ENCODE results near the gene CPNE4.

CPNE4 gene

GRCh38 chr3:131708241-131708640 is 326.6 kb downstream of the CPNE4 start:
- no peak for DNase-seq (ENCODE audit: extremely low read depth in 1 of 2, low read depth in 1 of 2)

DNA sequence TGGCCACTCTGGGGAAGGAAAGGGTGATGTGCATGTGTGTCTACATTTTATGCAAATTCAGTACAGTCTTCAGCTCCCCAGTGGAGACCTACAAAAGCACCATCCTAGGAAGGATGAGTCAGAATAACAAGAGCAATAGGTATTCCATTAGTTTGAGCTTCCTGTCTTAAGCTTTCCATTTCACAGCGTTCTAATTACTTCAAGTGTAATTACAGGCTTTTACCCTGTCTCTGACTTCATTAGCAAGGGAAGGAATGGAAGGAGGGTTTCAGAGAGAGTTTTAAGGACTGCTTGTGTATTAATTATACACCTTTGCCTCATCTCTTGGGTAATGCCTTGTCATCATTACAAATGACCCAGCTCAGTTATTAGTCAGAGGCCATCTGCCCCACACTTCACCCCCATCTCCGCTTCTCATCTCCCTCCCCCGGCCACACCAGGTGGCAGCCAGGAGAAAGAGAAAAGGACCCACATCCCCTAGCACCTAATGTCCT is 329.2 kb downstream of the CPNE4 start:
- DNase-seq (ENCODE audit: extremely low read depth in 1 of 2, low read depth in 1 of 2) = no peak

DNA sequence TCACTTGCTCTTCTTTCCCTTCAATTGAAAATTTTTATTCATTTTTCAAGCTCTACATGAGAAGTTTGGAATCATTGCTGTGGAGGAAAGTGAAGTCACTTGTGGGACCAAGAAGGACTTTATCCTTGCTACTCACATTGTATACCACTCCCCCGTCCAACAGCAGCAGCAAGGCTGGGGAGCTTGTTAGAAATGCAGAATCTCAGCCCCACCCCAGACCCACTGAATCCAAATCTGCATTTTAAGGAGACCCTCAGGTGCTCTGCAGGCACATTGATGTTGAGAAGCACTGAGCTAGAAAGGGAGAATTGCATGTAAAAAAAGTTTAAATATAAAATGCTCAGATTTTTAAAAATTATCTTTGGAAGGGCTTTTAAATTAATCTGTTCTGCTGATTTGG is 329.7 kb downstream of the CPNE4 start:
- no peak for DNase-seq (ENCODE audit: extremely low read depth in 1 of 2, low read depth in 1 of 2)

DNA sequence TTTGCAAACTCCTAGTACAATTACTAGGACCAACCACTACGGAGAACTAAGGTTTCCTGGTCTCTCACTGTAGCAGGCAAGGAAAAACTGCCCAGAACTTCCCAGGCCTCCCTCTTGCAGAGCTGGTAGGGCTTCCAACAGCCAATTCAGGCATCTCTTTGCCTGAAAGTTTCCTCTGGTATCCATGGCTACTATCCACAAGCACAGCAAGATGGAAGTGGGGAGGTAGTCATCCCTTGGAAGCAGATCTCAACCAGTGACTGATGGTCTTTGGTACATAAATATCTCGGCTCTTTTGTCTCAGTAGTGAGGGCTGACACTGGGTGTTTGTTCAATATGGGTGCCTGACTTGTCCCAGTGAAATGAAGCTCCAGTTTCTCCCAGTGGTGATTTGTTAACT is 330.7 kb downstream of the CPNE4 start:
- DNase-seq (ENCODE audit: extremely low read depth in 1 of 2, low read depth in 1 of 2) = no peak

- DNase-seq (ENCODE audit: extremely low read depth in 1 of 2, low read depth in 1 of 2) = no peak
Measured at GRCh38 chr3:131702146-131702545, 332.7 kb downstream of the CPNE4 start.

DNA sequence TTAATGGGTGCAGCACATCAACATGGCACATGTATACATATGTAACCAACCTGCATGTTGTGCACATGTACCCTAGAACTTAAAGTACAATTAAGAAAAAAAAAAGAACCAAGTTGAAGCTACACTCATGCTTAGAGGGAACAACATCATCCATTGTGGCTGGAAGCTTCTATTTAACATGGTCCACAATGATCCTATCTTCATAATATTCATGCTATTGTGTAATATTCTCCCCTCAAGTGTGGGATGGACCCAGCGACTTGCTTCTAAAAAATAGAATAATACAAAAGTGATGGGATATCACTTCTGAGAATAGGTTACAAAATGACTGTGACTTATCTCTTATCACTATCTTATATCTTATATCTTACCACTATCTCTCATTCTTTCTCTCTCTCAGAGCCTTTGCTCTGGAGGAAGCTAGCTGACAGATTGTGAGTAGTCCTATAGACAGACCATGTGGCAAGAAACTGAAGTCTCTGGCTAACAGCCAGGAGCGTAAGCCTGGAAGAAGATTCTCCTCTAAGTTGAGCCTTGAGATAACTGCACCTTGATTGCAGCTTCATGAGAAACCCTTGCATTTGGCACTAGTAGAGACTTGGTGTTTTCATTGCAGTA is 333.6 kb downstream of the CPNE4 start:
- DNase-seq (ENCODE audit: extremely low read depth in 1 of 2, low read depth in 1 of 2) = no peak

DNA sequence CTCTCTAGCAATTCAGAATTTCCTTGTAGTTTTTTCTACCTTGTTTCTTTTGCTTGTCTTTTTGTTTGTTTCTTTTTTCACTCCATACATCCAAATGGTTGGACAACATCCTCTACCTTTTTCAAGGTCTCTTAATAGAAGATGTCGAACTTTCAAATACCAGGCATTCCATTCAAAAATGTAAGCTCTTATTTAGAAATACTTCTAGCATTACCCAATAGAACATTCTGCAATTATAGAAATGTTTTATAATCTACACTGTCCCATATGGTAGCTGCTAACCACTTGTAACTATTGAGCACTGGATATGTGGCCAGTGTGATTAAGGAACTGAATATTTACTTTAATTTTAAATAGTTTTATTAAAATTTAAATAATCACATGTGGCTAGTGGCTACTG is 335.8 kb downstream of the CPNE4 start:
- no peak for DNase-seq (ENCODE audit: extremely low read depth in 1 of 2, low read depth in 1 of 2)

DNA sequence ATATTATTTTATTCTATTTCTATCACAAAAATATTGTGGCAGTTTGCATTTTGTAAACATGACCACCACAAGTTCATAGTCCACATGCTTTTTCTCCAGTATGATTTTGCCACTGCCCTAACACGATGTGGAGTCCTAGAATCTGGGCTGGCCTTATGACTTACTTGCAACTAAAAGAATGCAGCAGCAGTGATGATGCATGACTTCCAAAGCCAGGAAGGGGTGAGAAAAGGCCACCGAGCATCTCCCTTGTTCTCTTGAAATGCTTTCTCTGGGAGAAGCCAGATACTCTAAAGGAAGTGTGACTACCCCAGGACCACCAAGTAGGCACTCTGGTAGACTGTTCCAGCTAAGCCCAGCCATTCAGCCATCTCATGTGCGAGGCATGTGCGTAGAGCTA is 340.4 kb downstream of the CPNE4 start:
- no peak for DNase-seq (ENCODE audit: extremely low read depth in 1 of 2, low read depth in 1 of 2)

DNA sequence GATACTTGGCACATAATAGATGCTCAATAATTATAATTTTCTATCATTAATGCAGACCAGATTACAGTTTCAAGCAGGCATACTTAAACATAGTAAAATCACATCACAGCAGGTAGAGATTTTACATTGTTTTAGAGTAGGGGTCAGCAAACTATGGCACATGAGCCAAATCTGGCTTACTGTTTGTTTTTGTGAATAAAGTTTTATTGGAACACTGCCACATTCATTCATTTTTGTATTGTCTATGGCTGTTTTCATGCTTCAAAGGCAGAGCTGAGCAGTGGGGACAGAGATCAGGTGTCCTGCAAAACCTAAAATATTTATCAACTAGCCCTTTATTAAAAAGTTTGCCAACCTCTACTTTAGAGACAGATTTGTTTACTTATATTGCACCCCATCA is 342.5 kb downstream of the CPNE4 start:
- no peak for DNase-seq (ENCODE audit: extremely low read depth in 1 of 2, low read depth in 1 of 2)

DNA sequence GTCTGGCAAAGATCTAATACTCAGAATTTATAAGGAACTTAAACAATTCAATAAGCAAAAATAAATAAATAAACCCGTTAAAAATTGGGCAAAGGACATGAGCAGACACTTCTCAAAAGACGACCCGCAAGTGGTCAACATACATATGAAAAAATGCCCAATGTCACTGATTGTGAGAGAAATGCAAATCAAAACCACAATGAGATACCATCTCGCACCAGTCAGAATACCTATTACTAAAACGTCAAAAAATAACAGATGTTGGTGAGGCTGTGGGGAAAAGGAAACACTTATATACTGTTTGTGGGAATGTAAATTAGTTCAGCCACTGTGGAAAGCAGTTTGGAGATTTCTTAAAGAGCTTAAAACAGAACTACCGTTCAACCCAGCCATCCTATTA is 344.0 kb downstream of the CPNE4 start:
- no peak for DNase-seq (ENCODE audit: extremely low read depth in 1 of 2, low read depth in 1 of 2)

GRCh38 chr3:131688370-131688769 is 346.4 kb downstream of the CPNE4 start:
- no peak for DNase-seq (ENCODE audit: extremely low read depth in 1 of 2, low read depth in 1 of 2)

- no peak for DNase-seq (ENCODE audit: extremely low read depth in 1 of 2, low read depth in 1 of 2)
Measured at GRCh38 chr3:131669600-131669999, 365.2 kb downstream of the CPNE4 start.

DNA sequence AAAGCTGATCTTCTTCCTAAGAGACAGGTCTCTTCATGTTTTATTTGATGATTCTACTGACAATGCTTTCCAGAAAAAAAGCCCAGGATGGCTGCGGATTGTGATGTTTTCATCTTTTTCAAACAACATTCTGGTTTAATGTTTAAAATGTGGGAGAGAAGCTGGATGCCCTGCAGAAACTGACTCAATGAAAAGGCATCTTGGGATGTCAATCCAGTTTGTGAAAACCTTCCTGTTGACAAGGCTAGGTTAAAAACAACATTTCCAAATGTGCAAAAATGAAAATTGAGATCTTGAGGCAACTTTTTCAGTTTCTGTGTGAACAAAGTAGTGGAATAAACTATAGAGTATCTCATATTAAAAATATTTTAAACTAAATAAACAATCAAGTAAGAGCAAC is 376.0 kb downstream of the CPNE4 start:
- no peak for DNase-seq (ENCODE audit: extremely low read depth in 1 of 2, low read depth in 1 of 2)

- no peak for DNase-seq (ENCODE audit: extremely low read depth in 1 of 2, low read depth in 1 of 2)
Measured at GRCh38 chr3:131658115-131658514, 376.7 kb downstream of the CPNE4 start.

- DNase-seq (ENCODE audit: extremely low read depth in 1 of 2, low read depth in 1 of 2) = no peak
Measured at GRCh38 chr3:131655070-131655690, 379.6 kb downstream of the CPNE4 start.

DNA sequence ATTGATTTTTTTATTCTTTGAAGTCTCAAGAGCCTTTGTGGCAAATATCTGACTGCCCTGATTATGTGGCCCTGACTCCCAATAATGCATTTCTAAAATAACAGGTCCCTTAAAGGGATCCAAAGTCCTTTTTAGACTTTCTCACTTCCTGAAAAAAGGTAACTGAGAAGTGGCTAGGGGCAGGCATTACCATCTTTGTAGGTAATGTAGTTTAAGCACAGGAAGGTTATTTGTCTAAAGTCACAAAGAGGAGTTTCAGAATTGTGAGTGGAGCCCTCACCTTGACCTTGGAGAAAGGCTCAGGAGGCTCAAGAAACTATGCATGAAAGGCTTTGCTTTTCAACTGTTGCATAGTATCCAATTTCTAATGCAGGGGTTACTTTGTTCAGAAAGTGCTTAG is 389.2 kb downstream of the CPNE4 start:
- no peak for DNase-seq (ENCODE audit: extremely low read depth in 1 of 2, low read depth in 1 of 2)

DNA sequence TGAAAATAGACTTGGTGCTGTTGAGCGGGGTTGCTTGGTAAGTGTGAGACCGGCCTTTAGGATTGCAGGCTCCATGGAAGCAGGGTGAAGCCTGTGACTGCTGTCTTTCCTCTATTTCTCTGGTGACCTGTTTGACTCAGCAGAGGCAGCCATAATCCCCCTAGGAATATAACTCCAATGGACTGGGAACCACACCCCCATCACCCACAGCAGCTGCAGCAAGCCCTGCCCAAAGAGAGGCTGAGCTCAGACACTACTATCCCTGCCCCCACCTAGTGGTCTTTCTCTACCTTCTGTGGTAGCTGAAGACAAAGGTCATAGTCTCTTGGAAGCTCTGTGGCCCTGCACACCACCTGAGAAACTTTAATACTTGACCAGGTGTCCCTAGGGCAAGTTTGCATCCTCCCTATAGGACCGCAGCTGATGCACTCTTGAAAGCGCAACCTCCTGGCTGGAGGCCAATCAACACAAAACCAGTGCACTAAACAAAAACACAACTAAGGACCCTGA is 398.5 kb downstream of the CPNE4 start:
- DNase-seq (ENCODE audit: extremely low read depth in 1 of 2, low read depth in 1 of 2) = no peak

DNA sequence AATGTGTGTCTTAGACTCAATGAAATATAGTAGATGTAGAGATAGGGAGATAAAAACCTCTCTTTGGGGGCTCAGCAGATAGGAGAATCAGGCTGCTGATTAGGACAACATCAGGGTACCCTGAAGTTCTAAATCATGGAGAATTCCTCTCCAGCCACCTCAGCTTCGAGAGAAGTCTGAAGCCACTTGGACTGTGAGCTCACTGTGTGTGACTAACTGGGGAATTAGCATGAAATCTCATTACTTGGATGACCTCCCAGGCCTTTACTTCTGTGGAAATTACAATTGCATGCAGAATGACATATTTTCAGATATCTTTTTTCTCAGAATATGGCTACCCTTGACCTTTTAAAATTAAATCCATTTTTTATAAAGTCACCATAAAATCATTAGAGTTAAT is 404.0 kb downstream of the CPNE4 start:
- no peak for DNase-seq (ENCODE audit: extremely low read depth in 1 of 2, low read depth in 1 of 2)

DNA sequence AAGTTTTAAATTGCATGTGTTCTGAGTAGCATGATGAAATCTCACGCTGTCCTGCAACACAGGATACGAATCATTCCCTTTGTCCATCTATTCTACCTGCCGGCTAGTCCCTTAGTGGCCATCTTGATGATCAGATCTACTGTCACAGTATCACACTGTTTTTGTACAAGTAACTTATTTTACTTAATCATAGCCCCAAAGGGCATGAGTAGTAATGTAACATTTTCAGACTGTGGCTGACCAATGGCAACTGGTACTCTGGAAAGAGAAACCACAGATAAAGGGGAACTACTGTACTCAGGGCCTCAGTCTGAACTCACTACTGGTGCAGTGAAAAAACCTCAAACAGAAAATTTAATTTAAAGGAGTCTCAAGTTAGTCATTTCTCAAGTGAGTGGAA is 404.7 kb downstream of the CPNE4 start:
- no peak for DNase-seq (ENCODE audit: extremely low read depth in 1 of 2, low read depth in 1 of 2)

DNA sequence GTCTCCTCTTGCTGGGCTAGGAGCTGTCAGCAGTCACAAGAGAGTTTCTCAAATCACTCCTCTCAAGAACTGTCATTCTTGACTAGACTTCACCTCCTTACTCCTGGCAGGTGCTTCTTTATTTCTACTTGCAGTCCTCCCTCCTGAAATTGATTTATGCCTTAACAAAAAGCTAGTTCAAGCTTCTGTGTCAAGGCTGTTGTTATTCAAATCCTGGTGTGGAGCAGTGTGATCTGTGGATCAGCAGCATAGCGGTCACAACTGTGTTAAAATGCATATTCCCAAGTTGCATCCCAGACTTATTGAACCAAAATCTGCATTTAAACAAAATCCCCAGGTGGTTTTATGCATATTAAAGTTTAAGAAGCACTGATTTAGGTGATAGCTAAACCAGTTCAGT is 411.4 kb downstream of the CPNE4 start:
- DNase-seq (ENCODE audit: extremely low read depth in 1 of 2, low read depth in 1 of 2) = no peak

GRCh38 chr3:131622726-131623125 is 412.1 kb downstream of the CPNE4 start:
- DNase-seq (ENCODE audit: extremely low read depth in 1 of 2, low read depth in 1 of 2) = no peak

DNA sequence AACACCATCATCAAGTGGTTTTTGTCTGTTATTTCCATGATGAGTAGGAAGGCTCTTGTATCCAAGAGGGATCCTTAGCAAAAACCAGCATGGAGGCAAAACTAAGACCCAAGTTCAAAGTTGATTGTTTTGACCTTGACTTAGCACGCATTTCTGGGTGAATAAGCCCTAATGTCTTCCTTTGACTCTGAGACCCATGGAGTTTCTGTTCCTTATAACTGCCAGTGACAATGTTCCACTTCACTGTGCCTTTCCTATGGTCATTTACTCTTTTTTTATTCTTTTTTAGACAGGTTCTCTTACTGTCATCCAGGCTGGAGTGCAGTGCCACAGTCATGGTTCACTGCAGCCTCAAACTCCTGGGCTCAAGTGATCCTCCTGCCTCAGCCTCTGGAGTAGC is 413.8 kb downstream of the CPNE4 start:
- DNase-seq (ENCODE audit: extremely low read depth in 1 of 2, low read depth in 1 of 2) = no peak

DNA sequence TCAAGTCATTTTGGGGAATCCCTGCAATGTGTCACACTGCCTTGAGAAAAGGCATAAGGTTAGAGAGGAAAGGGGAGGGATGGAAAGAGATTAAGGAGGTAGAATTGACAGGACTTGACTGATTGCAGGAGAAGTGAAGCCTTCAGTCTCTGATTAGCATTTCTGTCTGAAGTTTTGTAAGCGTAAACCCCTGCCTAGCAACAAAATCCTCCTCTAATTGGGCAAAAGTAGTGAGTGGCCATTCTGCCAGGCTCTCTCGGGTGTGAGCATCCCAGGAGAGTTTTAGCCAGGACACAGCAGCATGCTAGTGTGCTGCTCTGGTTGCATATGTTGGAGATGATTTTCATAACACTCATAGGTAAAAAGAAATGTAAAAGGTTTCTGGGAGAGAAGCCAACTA is 415.0 kb downstream of the CPNE4 start:
- no peak for DNase-seq (ENCODE audit: extremely low read depth in 1 of 2, low read depth in 1 of 2)

Data from activated CD8-positive, alpha-beta memory T cell treated with anti-CD3 and anti-CD28 coated beads for 1 hour (primary cell).